Activated T-helper 1 cell treated with Interleukin-2 at 50 U/mL for 16 hours (primary cell): Measurements from ENCODE around the gene NRCAM.
"Not testable (repeated sequence)": the region's sequence is repeated elsewhere in the genome, so short reads cannot be mapped to it uniquely, and the experiment has no call there.

ENCODE experiments used
- DNase-seq: peaks from one replicate; pipeline ENCODE4 v3.0.0-alpha.2; 2020; ENCODE audit warnings: low read depth

Gene NRCAM

GRCh38 chr7:108340856-108341411, 115.3 kb downstream of the NRCAM start:
- no peak for DNase-seq

- DNase-seq: not testable (repeated sequence)
These were observed 115.8 kb downstream of the NRCAM start for GRCh38 chr7:108340406-108340805.

- no peak for DNase-seq
These were observed 120.8 kb downstream of the NRCAM start for GRCh38 chr7:108335269-108335918.

- DNase-seq: no peak
These were observed 123.3 kb downstream of the NRCAM start for GRCh38 chr7:108332937-108333336.

GRCh38 chr7:108331971-108332370, 124.3 kb downstream of the NRCAM start:
- no peak for DNase-seq

GRCh38 chr7:108330227-108330626, 126.0 kb downstream of the NRCAM start:
- DNase-seq: no peak

GRCh38 chr7:108329514-108329913, 126.7 kb downstream of the NRCAM start:
- no peak for DNase-seq

- no peak for DNase-seq
These were observed 128.0 kb downstream of the NRCAM start for GRCh38 chr7:108328174-108328651.

GRCh38 chr7:108327353-108327752, 128.9 kb downstream of the NRCAM start:
- no peak for DNase-seq

- no peak for DNase-seq
These were observed 129.3 kb downstream of the NRCAM start for GRCh38 chr7:108326938-108327337.

- no peak for DNase-seq
These were observed 131.9 kb downstream of the NRCAM start for GRCh38 chr7:108324053-108325038.

- DNase-seq: no peak
These were observed 133.1 kb downstream of the NRCAM start for GRCh38 chr7:108322925-108323832.

- DNase-seq: no peak
These were observed 134.2 kb downstream of the NRCAM start for GRCh38 chr7:108322046-108322445.

- no peak for DNase-seq
These were observed 134.9 kb downstream of the NRCAM start for GRCh38 chr7:108321359-108321758.

- DNase-seq: no peak
These were observed 139.5 kb downstream of the NRCAM start for GRCh38 chr7:108316708-108317107.

GRCh38 chr7:108314551-108314950, 141.7 kb downstream of the NRCAM start:
- no peak for DNase-seq

GRCh38 chr7:108314049-108314448, 142.2 kb downstream of the NRCAM start:
- DNase-seq: no peak

- no peak for DNase-seq
These were observed 143.2 kb downstream of the NRCAM start for GRCh38 chr7:108313086-108313485.

- DNase-seq: no peak
These were observed 144.6 kb downstream of the NRCAM start for GRCh38 chr7:108311446-108312168.

GRCh38 chr7:108310351-108310750, 145.9 kb downstream of the NRCAM start:
- DNase-seq: no peak

- DNase-seq: no peak
These were observed 147.3 kb downstream of the NRCAM start for GRCh38 chr7:108308903-108309302.
